Tibial nerve (tissue), 4 donors: ENCODE measurements around the gene ZFAND3. TPM values are rescaled to one million over a fixed set of nuclear protein-coding genes. Genes with fewer than 3 reads are reported as not detected.

Experiments
- DNase-seq, 2 donors: peaks; one replicate each; pipeline ENCODE4 v3.0.0-alpha.2; 2019; ENCODE audit warnings: low spot score in 2 of 2
- H3K27ac ChIP-seq, 4 donors: fragments of 200-600 bp; sonication (generic) in 3 of 4; one replicate each; pipeline ENCODE4 v1.5.1; 2017 to 2019; ENCODE audit warnings: mild to moderate bottlenecking in 1 of 4
- H3K27me3 ChIP-seq, 2 donors: fragments of 200-600 bp; sonication (generic) in 1 of 2; one replicate each; pipeline versions ENCODE4 v1.5.1 to v1.6.0; 2017 to 2019
- H3K36me3 ChIP-seq, 3 donors: fragments of 200-600 bp; sonication (generic); one replicate each; pipeline ENCODE4 v1.5.1; 2018 to 2019
- H3K4me1 ChIP-seq, 4 donors: fragments of 200-600 bp; sonication (generic) in 3 of 4; one replicate each; pipeline ENCODE4 v1.5.1; 2017 to 2019
- H3K4me3 ChIP-seq, 4 donors: fragments of 200-600 bp; sonication (generic) in 3 of 4; one replicate each; pipeline ENCODE4 v1.5.1; 2017 to 2019; ENCODE audit warnings: mild to moderate bottlenecking in 1 of 4, moderate library complexity in 1 of 4
- H3K9me3 ChIP-seq, 4 donors: fragments of 200-600 bp; sonication (generic) in 3 of 4; one replicate each; pipeline ENCODE4 v1.5.1; 2017 to 2019
- CTCF ChIP-seq, 5 experiments: fragments of 200-600 bp in 3 of 5; fragments of 450-650 bp in 2 of 5; sonication (generic) in 3 of 5; IDR thresholded peaks; one replicate each; pipeline ENCODE4 v1.5.1; 2016 to 2019; ENCODE audit warnings: antibody characterized with exemption in 5 of 5, mild to moderate bottlenecking in 3 of 5, moderate library complexity in 2 of 5
- EP300 ChIP-seq, 2 donors: sonication (generic); formaldehyde crosslinking; IDR thresholded peaks; one replicate each; pipeline ENCODE4 v1.6.1; 2017; ENCODE audit warnings: antibody characterized with exemption in 2 of 2, mild to moderate bottlenecking in 1 of 2
- POLR2A ChIP-seq, 2 donors: fragments of 450-650 bp; IDR thresholded peaks; one replicate each; pipeline ENCODE4 v1.6.1; 2017; ENCODE audit warnings: antibody characterized with exemption in 2 of 2, mild to moderate bottlenecking in 2 of 2, moderate library complexity in 2 of 2
- WGBS, 2 donors: methylation state at CpG; one replicate each; pipeline ENCODE4 v1.1.5; 2018; 5-methylcytosine and 5-hydroxymethylcytosine counted together
- total RNA-seq, 4 donors: library from RNA; depleted of rRNA; stranded (reverse); fragments of >200 nt; gene quantifications; one replicate each; pipeline ENCODE4 v1.1.0, GENCODE V29; 2016

ZFAND3 gene
- total RNA-seq, 4 donors from 2014 or later = 30.1 to 47.9 (median 39.1) TPM

- 94 to 95% methylated on average over 2 of the region's 2 CpGs for WGBS, 2 donors
- Histone ChIP-seq H3K4me1 (peaks cover 0 to 27% (median 0%) of the 10 kb centered on the region in 4 donors), H3K27me3 (no peaks in the 10 kb centered on the region), H3K9me3 (no peaks in the 10 kb centered on the region), H3K27ac (no peak overlapping the region), H3K36me3 (peaks cover 0 to 31% (median 0%) of the 10 kb centered on the region in 3 donors), H3K4me3 (no peak overlapping the region)
- DNase-seq = no peak
- no peak for TF ChIP-seq EP300 (IDR thresholded peaks at IDR 0.05)
Measured at GRCh38 chr6:38065734-38066305, 246.3 kb downstream of the ZFAND3 start.

- Histone ChIP-seq H3K9me3 (no peaks in the 10 kb centered on the region), H3K27me3 (no peaks in the 10 kb centered on the region), H3K36me3 (peaks cover 0 to 20% (median 0%) of the 10 kb centered on the region in 3 donors), H3K4me1 (peaks cover 0 to 27% (median 0%) of the 10 kb centered on the region in 4 donors), H3K4me3 (no peak overlapping the region), H3K27ac (no peak overlapping the region)
- TF ChIP-seq POLR2A (IDR thresholded peaks at IDR 0.05) (no peak), CTCF (IDR thresholded peaks at IDR 0.05) (no peak), EP300 (IDR thresholded peaks at IDR 0.05) (no peak)
- DNase-seq = no peak
- 68 to 72% methylated on average over 2 of the region's 2 CpGs for WGBS, 2 donors
Measured at GRCh38 chr6:38067263-38067980, 247.9 kb downstream of the ZFAND3 start.

GRCh38 chr6:38068854-38069590, 249.5 kb downstream of the ZFAND3 start:
- no peak overlapping the region for H3K4me3 ChIP-seq
- TF ChIP-seq POLR2A (IDR thresholded peaks at IDR 0.05) = no peak
- peak in 1 of 5 experiments; percentile 24 for TF ChIP-seq CTCF (IDR thresholded peaks at IDR 0.05)
- H3K4me1 ChIP-seq = peaks cover 0 to 27% (median 0%) of the 10 kb centered on the region in 4 donors
- peaks cover 0 to 4% (median 0%) of the 10 kb centered on the region in 3 donors for H3K36me3 ChIP-seq
- H3K27me3 ChIP-seq = no peaks in the 10 kb centered on the region
- no peak overlapping the region for H3K27ac ChIP-seq
- DNase-seq = peak in 1 of 2 donors; percentile 11
- 33 to 46% methylated on average over 7 of the region's 7 CpGs for WGBS, 2 donors
- no peaks in the 10 kb centered on the region for H3K9me3 ChIP-seq

- Histone ChIP-seq H3K27ac (no peak overlapping the region), H3K9me3 (no peaks in the 10 kb centered on the region), H3K4me3 (no peak overlapping the region), H3K36me3 (peaks cover 0 to 3% (median 0%) of the 10 kb centered on the region in 3 donors), H3K27me3 (no peaks in the 10 kb centered on the region), H3K4me1 (peaks cover 0 to 29% (median 0%) of the 10 kb centered on the region in 4 donors)
- DNase-seq = no peak
- 54 to 55% methylated on average over 4 of the region's 4 CpGs for WGBS, 2 donors
- TF ChIP-seq EP300 (IDR thresholded peaks at IDR 0.05) (no peak), POLR2A (IDR thresholded peaks at IDR 0.05) (no peak), CTCF (IDR thresholded peaks at IDR 0.05) (no peak)
Measured at GRCh38 chr6:38077488-38078030, 258.0 kb downstream of the ZFAND3 start.

GRCh38 chr6:38078671-38079070, 259.1 kb downstream of the ZFAND3 start:
- Histone ChIP-seq H3K9me3 (no peaks in the 10 kb centered on the region), H3K4me3 (no peak overlapping the region), H3K36me3 (peaks cover 0 to 3% (median 0%) of the 10 kb centered on the region in 3 donors), H3K27me3 (no peaks in the 10 kb centered on the region), H3K4me1 (peaks cover 0 to 29% (median 0%) of the 10 kb centered on the region in 4 donors), H3K27ac (no peak overlapping the region)
- no peak for DNase-seq
- TF ChIP-seq POLR2A (IDR thresholded peaks at IDR 0.05) (no peak), EP300 (IDR thresholded peaks at IDR 0.05) (no peak), CTCF (IDR thresholded peaks at IDR 0.05) (no peak)
- WGBS, 2 donors = 75 to 76% methylated on average over 4 of the region's 4 CpGs
